Measurements from ENCODE around the gene SMKR1. TPM values are rescaled to one million over a fixed set of nuclear protein-coding genes. Genes with fewer than 3 reads are reported as not detected.

Gene SMKR1
- polyA plus RNA-seq, 3 donors: not detected

GRCh38 chr7:129482781-129483180, 19.6 kb upstream of the SMKR1 start:
- Mint-ChIP-seq H3K4me3 (no peak overlapping the region), H3K4me1 (no peaks in the 10 kb centered on the region), H3K27me3 (ENCODE audit: low read depth in 3 of 3) (peaks cover 0 to 3% (median 0%) of the 10 kb centered on the region in 3 donors), H3K36me3 (no peaks in the 10 kb centered on the region), H3K9me3 (peaks cover 0 to 2% (median 0%) of the 10 kb centered on the region in 7 donors), H3K27ac (no peak overlapping the region)
- H3K27ac ChIP-seq (ENCODE audit: low read depth in 1 of 2, low read length in 2 of 2): no peak overlapping the region
- H3K36me3 ChIP-seq (replicated peaks in 1 of 2; ENCODE audit: control insufficient read depth in 1 of 2, insufficient read depth in 2 of 2, low read length in 2 of 2): no peaks in the 10 kb centered on the region
- no peak for TF ChIP-seq CTCF (IDR thresholded peaks at IDR 0.05)
- DNase-seq: no peak
- no peak overlapping the region for H3K9ac ChIP-seq (ENCODE audit: insufficient read depth, low read length, poor library complexity, severe bottlenecking)
- intact Hi-C loops (cut with micrococcal nuclease): no loop called here
- H3K27me3 ChIP-seq (ENCODE audit: control insufficient read depth in 2 of 2, insufficient read depth in 2 of 2, low read length in 2 of 2): no peaks in the 10 kb centered on the region
- H3K9me3 ChIP-seq (replicated peaks in 1 of 2; ENCODE audit: control insufficient read depth in 1 of 2, insufficient read depth in 1 of 2, low read length in 2 of 2): no peaks in the 10 kb centered on the region
- H3K4me2 ChIP-seq (replicated peaks; ENCODE audit: extremely low read depth, low read length, poor library complexity, severe bottlenecking): no peak overlapping the region
- no peaks in the 10 kb centered on the region for H4K20me1 ChIP-seq (ENCODE audit: insufficient read depth, low read length)
- H3K79me2 ChIP-seq (ENCODE audit: insufficient read depth, low read length): no peaks in the 10 kb centered on the region
- no peaks in the 10 kb centered on the region for H3K4me1 ChIP-seq (ENCODE audit: control insufficient read depth in 1 of 2, insufficient read depth in 2 of 2, low read length in 2 of 2)
- WGBS (ENCODE audit: insufficient coverage): 98% methylated on average over 4 of the region's 8 CpGs
- no peak overlapping the region for H3K4me3 ChIP-seq (replicated peaks in 1 of 3; ENCODE audit: low read depth in 2 of 3, low read length in 3 of 3)
- no peak overlapping the region for H2AFZ ChIP-seq (ENCODE audit: insufficient read depth, low read depth, low read length, poor library complexity, severe bottlenecking)

GRCh38 chr7:129489491-129489890, 12.8 kb upstream of the SMKR1 start:
- no peak overlapping the region for H3K27ac Mint-ChIP-seq
- peaks cover 2 to 4% (median 3%) of the 10 kb centered on the region in 3 donors for H3K27me3 Mint-ChIP-seq (ENCODE audit: low read depth in 3 of 3)
- H3K9me3 ChIP-seq (replicated peaks in 1 of 2; ENCODE audit: control insufficient read depth in 1 of 2, insufficient read depth in 1 of 2, low read length in 2 of 2): no peaks in the 10 kb centered on the region
- H3K36me3 ChIP-seq (replicated peaks in 1 of 2; ENCODE audit: control insufficient read depth in 1 of 2, insufficient read depth in 2 of 2, low read length in 2 of 2): no peaks in the 10 kb centered on the region
- H3K9ac ChIP-seq (ENCODE audit: insufficient read depth, low read length, poor library complexity, severe bottlenecking): no peak overlapping the region
- H3K4me1 ChIP-seq (ENCODE audit: control insufficient read depth in 1 of 2, insufficient read depth in 2 of 2, low read length in 2 of 2): no peaks in the 10 kb centered on the region
- no peaks in the 10 kb centered on the region for H3K4me1 Mint-ChIP-seq
- no peak overlapping the region for H2AFZ ChIP-seq (ENCODE audit: insufficient read depth, low read depth, low read length, poor library complexity, severe bottlenecking)
- H3K4me3 Mint-ChIP-seq: no peak overlapping the region
- TF ChIP-seq CTCF (IDR thresholded peaks at IDR 0.05): no peak
- no peak overlapping the region for H3K4me2 ChIP-seq (replicated peaks; ENCODE audit: extremely low read depth, low read length, poor library complexity, severe bottlenecking)
- 100% methylated on average over 1 of the region's 3 CpGs for WGBS (ENCODE audit: insufficient coverage)
- intact Hi-C loops (cut with micrococcal nuclease): no loop called here
- no peaks in the 10 kb centered on the region for H3K79me2 ChIP-seq (ENCODE audit: insufficient read depth, low read length)
- H4K20me1 ChIP-seq (ENCODE audit: insufficient read depth, low read length): no peaks in the 10 kb centered on the region
- H3K4me3 ChIP-seq (replicated peaks in 1 of 3; ENCODE audit: low read depth in 2 of 3, low read length in 3 of 3): no peak overlapping the region
- H3K9me3 Mint-ChIP-seq: peaks cover 0 to 5% (median 2%) of the 10 kb centered on the region in 7 donors
- DNase-seq: no peak
- no peak overlapping the region for H3K27ac ChIP-seq (ENCODE audit: low read depth in 1 of 2, low read length in 2 of 2)
- H3K27me3 ChIP-seq (ENCODE audit: control insufficient read depth in 2 of 2, insufficient read depth in 2 of 2, low read length in 2 of 2): no peaks in the 10 kb centered on the region
- H3K36me3 Mint-ChIP-seq: no peaks in the 10 kb centered on the region
